ENCODE measurements around the gene MYO19.
"Not testable (repeated sequence)": the region's sequence is repeated elsewhere in the genome, so short reads cannot be mapped to it uniquely, and the experiment has no call there.

DNA sequence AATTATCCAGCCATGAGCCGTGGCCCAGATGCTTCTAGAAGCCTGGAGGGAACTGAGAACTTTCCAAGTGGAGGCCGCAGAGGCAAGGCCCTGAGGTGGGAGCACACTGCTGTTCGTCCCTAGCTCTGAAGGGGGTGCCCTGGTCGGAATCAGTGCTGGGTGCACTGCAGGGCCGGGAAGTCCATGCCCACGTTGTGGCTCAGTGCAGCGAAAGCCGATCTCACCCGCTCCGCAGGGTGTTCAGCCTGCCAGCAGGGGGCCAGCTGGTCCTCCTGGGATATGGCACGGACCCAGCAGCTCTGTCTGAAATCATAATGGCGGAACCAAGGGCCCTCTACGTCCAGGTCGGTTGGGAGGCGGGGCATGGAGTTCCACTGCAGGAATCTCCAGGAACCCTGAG is 84.7 kb downstream of the MYO19 start:
- not testable (repeated sequence) for TF ChIP-seq POLR2AphosphoS5, CTCF, POLR2A, EP300 (IDR thresholded peaks at IDR 0.05)

All from stomach (tissue), 4 donors.